GM21786 (cell line): ENCODE data around the gene PHF20.
"Not testable (repeated sequence)": the region's sequence is repeated elsewhere in the genome, so short reads cannot be mapped to it uniquely, and the experiment has no call there.

Source experiments
- ATAC-seq: cut with Tn5 transposase; IDR thresholded peaks from one replicate; pipeline ENCODE4 v1.9.1; 2021; ENCODE audit not compliant: unreplicated experiment

PHF20 gene

GRCh38 chr20:35912881-35913280 lies 141.1 kb downstream of the PHF20 start:
- no peak for ATAC-seq

- no peak for ATAC-seq
Observed at GRCh38 chr20:35917077-35917476, 145.3 kb downstream of the PHF20 start.

- no peak for ATAC-seq
Observed at GRCh38 chr20:35918021-35918420, 146.2 kb downstream of the PHF20 start.

GRCh38 chr20:35920523-35920922 lies 148.7 kb downstream of the PHF20 start:
- ATAC-seq, result no peak

GRCh38 chr20:35929301-35929700 lies 157.5 kb downstream of the PHF20 start:
- ATAC-seq, result no peak

- ATAC-seq, result no peak
Observed at GRCh38 chr20:35934050-35934449, 162.2 kb downstream of the PHF20 start.

GRCh38 chr20:35939264-35939663 lies 167.4 kb downstream of the PHF20 start:
- no peak for ATAC-seq

- no peak for ATAC-seq
Observed at GRCh38 chr20:35941620-35942019, 169.8 kb downstream of the PHF20 start.

- no peak for ATAC-seq
Observed at GRCh38 chr20:35942243-35942642, 170.4 kb downstream of the PHF20 start.

GRCh38 chr20:35947489-35947888 lies 175.7 kb downstream of the PHF20 start:
- ATAC-seq, result no peak

- no peak for ATAC-seq
Observed at GRCh38 chr20:35947907-35948306, 176.1 kb downstream of the PHF20 start.

- ATAC-seq, result no peak
Observed at GRCh38 chr20:35950093-35950492, 178.3 kb downstream of the PHF20 start.

- ATAC-seq, result not testable (repeated sequence)
Observed at GRCh38 chr20:35952080-35952479, 180.3 kb downstream of the PHF20 start.

- ATAC-seq, result no peak
Observed at GRCh38 chr20:35952480-35953386, 180.9 kb downstream of the PHF20 start.

GRCh38 chr20:35953387-35954199 lies 181.8 kb downstream of the PHF20 start:
- peak; percentile 16 for ATAC-seq

GRCh38 chr20:35954200-35954906 lies 182.5 kb downstream of the PHF20 start, which contains the start of gene SCAND1:
SCAND1 (minus strand) TSS chr20:35954502; CDS start chr20:35954284, 218 bp downstream.
- peak; percentile 86 for ATAC-seq

- ATAC-seq, result no peak
Observed at GRCh38 chr20:35954907-35955251, 183.1 kb downstream of the PHF20 start.

GRCh38 chr20:35956616-35957015 lies 184.8 kb downstream of the PHF20 start:
- no peak for ATAC-seq

- ATAC-seq, result not testable (repeated sequence)
Observed at GRCh38 chr20:35959291-35959690, 187.5 kb downstream of the PHF20 start.

GRCh38 chr20:35963878-35964277 lies 192.1 kb downstream of the PHF20 start:
- no peak for ATAC-seq

GRCh38 chr20:35967979-35968640 lies 196.3 kb downstream of the PHF20 start, which contains the start of gene CNBD2:
CNBD2 (plus strand) TSS chr20:35968590; CDS start chr20:35968763, 173 bp downstream.
- ATAC-seq, result no peak
